ENCODE data around the gene MTMR3.

GRCh38 chr22:29861672-29862297 is 21.2 kb upstream of the MTMR3 start:
- TF ChIP-seq CTCF (IDR thresholded peaks at IDR 0.05) (no peak), POLR2AphosphoS5 (IDR thresholded peaks at IDR 0.05; ENCODE audit: low read depth, low read length) (no peak), SIN3A (IDR thresholded peaks at IDR 0.05; ENCODE audit: borderline replicate concordance, insufficient read depth, low read depth, low read length) (no peak)

Measured in Panc1 (cell line).